SK-N-SH (cell line): Measurements from ENCODE around the gene BAIAP2L2. TPM values are rescaled to one million over a fixed set of nuclear protein-coding genes. Genes with fewer than 3 reads are reported as not detected.

Experiments
- CTCF ChIA-PET: fragments of 300-600, 350-600 bp; formaldehyde crosslinking; extraction: SDS; loops from one replicate; lab custom pipeline; 2021; lab: Yijun Ruan, JAX
- POLR2A ChIA-PET: fragments of 350-600 bp; sonication (Branson Sonifier 250); formaldehyde crosslinking; extraction: SDS; loops from one replicate; lab custom pipeline; 2020; ENCODE audit warnings: antibody characterized with exemption, inconsistent platforms; lab: Yijun Ruan, JAX
- DNase-seq: peaks from one replicate; pipeline ENCODE4 v3.0.0; 2012
- H2AFZ ChIP-seq: fragments of 200-600 bp; sonication (generic); 2 replicates; pipeline ENCODE4 v1.8.1; 2016; ENCODE audit warnings: antibody characterized with exemption, mild to moderate bottlenecking, low read depth
- H3F3A ChIP-seq: fragments of 200-600 bp; sonication (generic); replicated peaks from 2 replicates; pipeline ENCODE3; 2016; ENCODE audit warnings: antibody characterized with exemption, mild to moderate bottlenecking; ENCODE audit not compliant: insufficient read depth
- H3K27ac ChIP-seq, 2 experiments: fragments of 200-500 bp in 1 of 2; fragments of 200-600 bp in 1 of 2; sonication (Bioruptor generic) in 1 of 2; sonication (generic), shearing (Covaris generic) in 1 of 2; 2 replicates each; pipeline versions ENCODE4 v1.5.1 to v1.6.1; 2014 to 2016; ENCODE audit warnings: low read depth in 2 of 2, inconsistent platforms in 1 of 2, low read length in 1 of 2, mild to moderate bottlenecking in 1 of 2, mixed read lengths in 1 of 2
- H3K27me3 ChIP-seq: fragments of 200-600 bp; sonication (generic), shearing (Covaris generic); 2 replicates; pipeline ENCODE4 v1.6.1; 2016; ENCODE audit warnings: mixed run types; ENCODE audit not compliant: insufficient read depth
- H3K36me3 ChIP-seq, 2 experiments: fragments of 200-500 bp in 1 of 2; fragments of 200-600 bp in 1 of 2; sonication (Bioruptor generic) in 1 of 2; sonication (generic) in 1 of 2; replicated peaks in 1 of 2; 2 replicates each; pipeline versions ENCODE3 to v1.5.1; 2014 to 2016; ENCODE audit warnings: low read length in 1 of 2, mild to moderate bottlenecking in 1 of 2; ENCODE audit not compliant: insufficient read depth in 2 of 2, control insufficient read depth in 1 of 2
- H3K4me1 ChIP-seq, 2 experiments: fragments of 200-500 bp in 1 of 2; fragments of 200-600 bp in 1 of 2; sonication (Bioruptor generic) in 1 of 2; sonication (generic), shearing (Covaris generic) in 1 of 2; 2 replicates each; pipeline versions ENCODE4 v1.5.1 to v1.6.1; 2014 to 2016; ENCODE audit warnings: low read depth in 1 of 2, low read length in 1 of 2, mixed run types in 1 of 2; ENCODE audit not compliant: insufficient read depth in 2 of 2, control insufficient read depth in 1 of 2
- H3K4me2 ChIP-seq: fragments of 200-600 bp; sonication (generic), shearing (Covaris generic); 2 replicates; pipeline ENCODE4 v1.6.1; 2017; ENCODE audit warnings: mixed run types
- H3K4me3 ChIP-seq, 2 experiments: fragments of 200-500 bp in 1 of 2; fragments of 200-600 bp in 1 of 2; sonication (Bioruptor generic) in 1 of 2; sonication (generic), shearing (Covaris generic) in 1 of 2; 2 replicates each; pipeline versions ENCODE4 v1.5.1 to v1.8.1; 2014 to 2016; ENCODE audit warnings: low read depth in 2 of 2, inconsistent platforms in 1 of 2, low read length in 1 of 2, mild to moderate bottlenecking in 1 of 2, mixed read lengths in 1 of 2, moderate library complexity in 1 of 2
- H3K79me2 ChIP-seq: fragments of 200-600 bp; sonication (generic); 2 replicates; pipeline ENCODE4 v1.8.1; 2017; ENCODE audit warnings: mild to moderate bottlenecking; ENCODE audit not compliant: insufficient read depth
- H3K9ac ChIP-seq: fragments of 200-600 bp; sonication (generic); 2 replicates; pipeline ENCODE4 v1.6.1; 2017; ENCODE audit warnings: mixed run types
- H3K9me2 ChIP-seq: fragments of 200-600 bp; sonication (generic); 2 replicates; pipeline ENCODE4 v1.6.1; 2017; ENCODE audit warnings: mixed run types
- H3K9me3 ChIP-seq: fragments of 200-600 bp; sonication (generic); 2 replicates; pipeline ENCODE4 v1.6.1; 2017; ENCODE audit warnings: mixed run types, mild to moderate bottlenecking, moderate library complexity
- H4K20me1 ChIP-seq: fragments of 200-600 bp; sonication (generic); 2 replicates; pipeline ENCODE4 v1.6.1; 2017; ENCODE audit warnings: mild to moderate bottlenecking, mixed run types; ENCODE audit not compliant: insufficient read depth
- EZH2phosphoT487 ChIP-seq: fragments of 200-600 bp; sonication (generic); IDR thresholded peaks from 2 replicates; pipeline ENCODE4 v1.6.1; 2017; ENCODE audit warnings: low read depth, mixed run types, mild to moderate bottlenecking, antibody characterized with exemption, moderate library complexity, borderline replicate concordance
- FOXM1 ChIP-seq: IDR thresholded peaks from 2 replicates; pipeline ENCODE4 v1.4.0; 2012; ENCODE audit warnings: low read depth, mild to moderate bottlenecking
- MEF2A ChIP-seq: IDR thresholded peaks from 2 replicates; pipeline ENCODE4 v1.4.0; 2012; ENCODE audit warnings: low read depth, borderline replicate concordance
- RFX5 ChIP-seq: IDR thresholded peaks from 2 replicates; pipeline ENCODE4 v1.6.1; 2012; ENCODE audit warnings: mild to moderate bottlenecking, improper control_type of control experiment, low read length
- WGBS: methylation state at CpG from one replicate; pipeline ENCODE4 v1.1.6; 2017; ENCODE audit warnings: low lambda C conversion rate; 5-methylcytosine and 5-hydroxymethylcytosine counted together
- polyA plus RNA-seq, 3 experiments: library from polyadenylated mRNA; depleted of rRNA; stranded (reverse); fragments of >200 nt; gene quantifications; 2 replicates each; pipeline ENCODE4 v1.2.3, GENCODE V29; 2012
- TF ChIP-seq, protein P1 (sequence below): fragments of 200-600 bp; sonication (generic); IDR thresholded peaks from 2 replicates; pipeline ENCODE4 v1.6.1; 2017; ENCODE audit warnings: antibody characterized with exemption, mild to moderate bottlenecking, moderate library complexity
- TF ChIP-seq, protein P2 (sequence below): IDR thresholded peaks from 2 replicates; pipeline ENCODE4 v1.6.1; 2012; ENCODE audit warnings: mild to moderate bottlenecking, low read depth, low read length, moderate library complexity

The BAIAP2L2 gene
- polyA plus RNA-seq, 1 of the 3 experiments (the other 2 are of a cell fraction) = 0.16 TPM

DNA sequence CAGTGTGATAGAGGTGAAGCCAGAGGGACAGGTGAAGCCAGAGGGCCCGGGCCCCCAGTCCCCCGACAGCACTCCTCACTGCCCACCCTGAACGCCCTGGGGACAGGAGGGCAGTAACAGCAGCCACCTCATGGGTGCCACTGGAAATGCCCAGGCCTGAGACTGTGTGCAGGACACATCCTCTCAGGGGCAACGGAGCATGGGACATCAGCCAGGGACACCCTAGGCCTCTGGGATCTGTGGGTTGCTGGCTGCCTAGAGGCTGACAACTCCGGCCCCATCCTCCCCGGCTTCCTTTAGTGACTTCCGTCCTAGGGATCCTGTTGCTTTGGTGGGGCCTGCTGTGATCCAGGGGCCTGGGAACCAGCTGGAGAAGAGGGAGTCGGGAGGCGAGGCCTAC, 17.4 kb upstream of the BAIAP2L2 start:
- Histone ChIP-seq H3K4me3 (no peak overlapping the region), H3K79me2 (no peaks in the 10 kb centered on the region), H2AFZ (no peak overlapping the region), H3K9ac (no peak overlapping the region), H3K9me2 (no peaks in the 10 kb centered on the region), H3K4me2 (no peak overlapping the region), H3K27ac (no peak overlapping the region), H3K36me3 (no peaks in the 10 kb centered on the region), H3K4me1 (no peaks in the 10 kb centered on the region), H3F3A (no peaks in the 10 kb centered on the region), H4K20me1 (no peaks in the 10 kb centered on the region), H3K27me3 (no peaks in the 10 kb centered on the region), H3K9me3 (no peaks in the 10 kb centered on the region)
- ChIA-PET POLR2A (no interaction called here), CTCF (interaction anchor here (1.0 kb wide), 1 partner anchor 13 kb away, joined by 9 read pairs; no protein-coding TSS in a partner anchor)
- TF ChIP-seq RFX5 = no peak
- no peak for TF ChIP-seq FOXM1
- TF ChIP-seq, protein P1, sequence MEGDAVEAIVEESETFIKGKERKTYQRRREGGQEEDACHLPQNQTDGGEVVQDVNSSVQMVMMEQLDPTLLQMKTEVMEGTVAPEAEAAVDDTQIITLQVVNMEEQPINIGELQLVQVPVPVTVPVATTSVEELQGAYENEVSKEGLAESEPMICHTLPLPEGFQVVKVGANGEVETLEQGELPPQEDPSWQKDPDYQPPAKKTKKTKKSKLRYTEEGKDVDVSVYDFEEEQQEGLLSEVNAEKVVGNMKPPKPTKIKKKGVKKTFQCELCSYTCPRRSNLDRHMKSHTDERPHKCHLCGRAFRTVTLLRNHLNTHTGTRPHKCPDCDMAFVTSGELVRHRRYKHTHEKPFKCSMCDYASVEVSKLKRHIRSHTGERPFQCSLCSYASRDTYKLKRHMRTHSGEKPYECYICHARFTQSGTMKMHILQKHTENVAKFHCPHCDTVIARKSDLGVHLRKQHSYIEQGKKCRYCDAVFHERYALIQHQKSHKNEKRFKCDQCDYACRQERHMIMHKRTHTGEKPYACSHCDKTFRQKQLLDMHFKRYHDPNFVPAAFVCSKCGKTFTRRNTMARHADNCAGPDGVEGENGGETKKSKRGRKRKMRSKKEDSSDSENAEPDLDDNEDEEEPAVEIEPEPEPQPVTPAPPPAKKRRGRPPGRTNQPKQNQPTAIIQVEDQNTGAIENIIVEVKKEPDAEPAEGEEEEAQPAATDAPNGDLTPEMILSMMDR = no peak
- 83% methylated on average over 2 of the region's 9 CpGs for WGBS
- DNase-seq = no peak

DNA sequence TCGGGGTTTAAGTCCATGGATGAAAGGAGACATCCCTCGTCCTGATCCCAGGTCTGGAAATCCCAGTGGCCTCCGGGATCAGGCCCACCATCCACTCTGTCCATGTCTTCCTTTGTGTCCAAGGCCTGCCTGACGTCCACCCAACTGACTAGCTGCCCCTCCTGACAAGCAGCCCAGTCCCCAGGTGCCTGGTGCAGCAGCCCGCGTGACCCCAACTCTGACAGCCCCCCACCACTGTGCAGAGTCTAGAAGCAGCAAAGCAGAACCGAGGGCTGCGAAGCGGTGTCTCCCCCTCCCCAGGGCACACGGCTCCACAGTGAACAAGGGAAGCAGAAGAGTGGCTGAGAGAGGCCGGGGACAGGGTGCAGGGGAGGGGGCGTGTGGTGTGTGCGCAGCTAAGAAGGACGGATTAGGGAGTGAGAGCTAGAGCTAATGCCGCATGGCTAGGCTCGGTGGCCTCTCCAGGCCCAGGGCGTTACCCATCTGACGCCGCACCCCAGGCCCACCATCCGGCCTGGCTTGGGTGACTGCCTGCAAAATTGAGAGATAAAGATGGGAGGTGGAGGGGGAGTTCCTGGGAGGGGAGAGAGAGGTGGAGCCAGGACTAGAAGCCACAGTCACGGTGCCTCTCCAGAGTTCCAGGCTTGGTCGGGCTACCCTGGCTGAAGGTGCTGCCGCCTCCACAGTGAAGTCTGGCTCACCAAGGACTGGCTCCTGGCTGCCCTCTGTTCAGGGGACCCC, 16.6 kb upstream of the BAIAP2L2 start:
- Histone ChIP-seq H2AFZ (no peak overlapping the region), H3K27ac (no peak overlapping the region), H4K20me1 (no peaks in the 10 kb centered on the region), H3K4me3 (no peak overlapping the region), H3K9me3 (no peaks in the 10 kb centered on the region), H3K79me2 (no peaks in the 10 kb centered on the region), H3F3A (no peaks in the 10 kb centered on the region), H3K27me3 (no peaks in the 10 kb centered on the region), H3K36me3 (no peaks in the 10 kb centered on the region), H3K4me1 (no peaks in the 10 kb centered on the region), H3K9me2 (no peaks in the 10 kb centered on the region), H3K9ac (no peak overlapping the region), H3K4me2 (no peak overlapping the region)
- POLR2A ChIA-PET = no interaction called here
- no peak for DNase-seq
- 85% methylated on average over 5 of the region's 23 CpGs for WGBS
- CTCF ChIA-PET = no interaction called here
- TF ChIP-seq, protein P2, sequence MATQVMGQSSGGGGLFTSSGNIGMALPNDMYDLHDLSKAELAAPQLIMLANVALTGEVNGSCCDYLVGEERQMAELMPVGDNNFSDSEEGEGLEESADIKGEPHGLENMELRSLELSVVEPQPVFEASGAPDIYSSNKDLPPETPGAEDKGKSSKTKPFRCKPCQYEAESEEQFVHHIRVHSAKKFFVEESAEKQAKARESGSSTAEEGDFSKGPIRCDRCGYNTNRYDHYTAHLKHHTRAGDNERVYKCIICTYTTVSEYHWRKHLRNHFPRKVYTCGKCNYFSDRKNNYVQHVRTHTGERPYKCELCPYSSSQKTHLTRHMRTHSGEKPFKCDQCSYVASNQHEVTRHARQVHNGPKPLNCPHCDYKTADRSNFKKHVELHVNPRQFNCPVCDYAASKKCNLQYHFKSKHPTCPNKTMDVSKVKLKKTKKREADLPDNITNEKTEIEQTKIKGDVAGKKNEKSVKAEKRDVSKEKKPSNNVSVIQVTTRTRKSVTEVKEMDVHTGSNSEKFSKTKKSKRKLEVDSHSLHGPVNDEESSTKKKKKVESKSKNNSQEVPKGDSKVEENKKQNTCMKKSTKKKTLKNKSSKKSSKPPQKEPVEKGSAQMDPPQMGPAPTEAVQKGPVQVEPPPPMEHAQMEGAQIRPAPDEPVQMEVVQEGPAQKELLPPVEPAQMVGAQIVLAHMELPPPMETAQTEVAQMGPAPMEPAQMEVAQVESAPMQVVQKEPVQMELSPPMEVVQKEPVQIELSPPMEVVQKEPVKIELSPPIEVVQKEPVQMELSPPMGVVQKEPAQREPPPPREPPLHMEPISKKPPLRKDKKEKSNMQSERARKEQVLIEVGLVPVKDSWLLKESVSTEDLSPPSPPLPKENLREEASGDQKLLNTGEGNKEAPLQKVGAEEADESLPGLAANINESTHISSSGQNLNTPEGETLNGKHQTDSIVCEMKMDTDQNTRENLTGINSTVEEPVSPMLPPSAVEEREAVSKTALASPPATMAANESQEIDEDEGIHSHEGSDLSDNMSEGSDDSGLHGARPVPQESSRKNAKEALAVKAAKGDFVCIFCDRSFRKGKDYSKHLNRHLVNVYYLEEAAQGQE = no peak
- TF ChIP-seq EZH2phosphoT487 (no peak), MEF2A (no peak)
